NCI-H1694 (cell line): Measurements from ENCODE around the gene FURIN.
"Not testable (repeated sequence)": the region's sequence is repeated elsewhere in the genome, so short reads cannot be mapped to it uniquely, and the experiment has no call there.

Experiments used
- DNase-seq: peaks from one replicate; lab custom pipeline; 2025; lab: John Stamatoyannopoulos, UW

Gene FURIN

GRCh38 chr15:90870354-90871138 lies 2.2 kb downstream of the FURIN start:
- no peak for DNase-seq

- no peak for DNase-seq
Observed at GRCh38 chr15:90871139-90871715, 2.8 kb downstream of the FURIN start.

GRCh38 chr15:90871716-90872485 lies 3.5 kb downstream of the FURIN start:
- no peak for DNase-seq

GRCh38 chr15:90872486-90873184 lies 4.2 kb downstream of the FURIN start:
- DNase-seq: no peak

GRCh38 chr15:90873488-90873997 lies 5.2 kb downstream of the FURIN start:
- no peak for DNase-seq

- no peak for DNase-seq
Observed at GRCh38 chr15:90873998-90874605, 5.7 kb downstream of the FURIN start.

GRCh38 chr15:90874986-90875385 lies 6.6 kb downstream of the FURIN start:
- not testable (repeated sequence) for DNase-seq

GRCh38 chr15:90875549-90875981 lies 7.2 kb downstream of the FURIN start:
- no peak for DNase-seq

GRCh38 chr15:90876046-90876445 lies 7.7 kb downstream of the FURIN start:
- DNase-seq: no peak

- no peak for DNase-seq
Observed at GRCh38 chr15:90876512-90877170, 8.3 kb downstream of the FURIN start.

GRCh38 chr15:90877315-90877714 lies 8.9 kb downstream of the FURIN start:
- DNase-seq: no peak

GRCh38 chr15:90877996-90878395 lies 9.6 kb downstream of the FURIN start:
- DNase-seq: no peak

- no peak for DNase-seq
Observed at GRCh38 chr15:90878660-90879059, 10.3 kb downstream of the FURIN start.

GRCh38 chr15:90879730-90880366 lies 11.5 kb downstream of the FURIN start:
- no peak for DNase-seq

- no peak for DNase-seq
Observed at GRCh38 chr15:90880381-90881145, 12.2 kb downstream of the FURIN start.

GRCh38 chr15:90881181-90881977 lies 13.0 kb downstream of the FURIN start:
- no peak for DNase-seq

GRCh38 chr15:90881978-90882721 lies 13.8 kb downstream of the FURIN start:
- DNase-seq: no peak
